Suprapubic skin (tissue), 3 donors: ENCODE data around the gene EP400.

Experiments used
- POLR2A ChIP-seq, 2 donors: fragments of 450-650 bp; IDR thresholded peaks; one replicate each; pipeline ENCODE4 v1.6.1; 2017; ENCODE audit warnings: antibody characterized with exemption in 2 of 2, mild to moderate bottlenecking in 2 of 2, moderate library complexity in 2 of 2
- TF ChIP-seq, protein P1 (sequence below), 2 donors: fragments of 200-600 bp in 1 of 2; fragments of 450-650 bp in 1 of 2; sonication (generic) in 1 of 2; IDR thresholded peaks; one replicate each; pipeline ENCODE4 v1.5.1; 2016 to 2019; ENCODE audit warnings: antibody characterized with exemption in 2 of 2, mild to moderate bottlenecking in 1 of 2, moderate library complexity in 1 of 2

DNA sequence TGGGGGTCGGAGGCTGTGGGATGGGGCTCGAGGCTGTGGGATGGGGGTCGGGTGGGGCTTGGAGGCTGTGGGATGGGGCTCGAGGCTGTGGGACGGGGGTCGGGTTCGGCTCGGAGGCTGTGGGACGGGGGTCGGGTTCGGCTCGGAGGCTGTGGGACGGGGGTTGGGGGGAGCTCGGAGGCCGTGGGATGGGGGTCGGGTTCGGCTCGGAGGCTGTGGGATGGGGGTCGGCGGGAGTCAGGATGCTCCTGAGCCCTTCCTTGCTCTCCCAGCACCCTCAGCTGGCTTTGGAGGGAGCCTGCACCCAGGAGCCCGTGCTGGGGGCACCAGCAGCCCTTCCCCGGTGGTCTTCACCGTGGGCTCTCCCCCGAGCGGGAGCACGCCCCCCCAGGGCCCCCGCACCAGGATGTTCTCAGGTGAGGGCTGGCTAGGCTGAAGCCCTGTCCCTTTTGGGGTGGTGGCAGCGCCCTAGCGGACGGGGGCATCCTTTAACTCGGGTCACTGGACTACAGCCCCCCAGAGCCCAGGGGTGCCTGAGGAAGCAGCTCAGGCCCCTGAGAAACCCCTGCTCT, 32.5 kb upstream of the EP400 start:
- TF ChIP-seq POLR2A (IDR thresholded peaks at IDR 0.05): no peak
- TF ChIP-seq, protein P1, sequence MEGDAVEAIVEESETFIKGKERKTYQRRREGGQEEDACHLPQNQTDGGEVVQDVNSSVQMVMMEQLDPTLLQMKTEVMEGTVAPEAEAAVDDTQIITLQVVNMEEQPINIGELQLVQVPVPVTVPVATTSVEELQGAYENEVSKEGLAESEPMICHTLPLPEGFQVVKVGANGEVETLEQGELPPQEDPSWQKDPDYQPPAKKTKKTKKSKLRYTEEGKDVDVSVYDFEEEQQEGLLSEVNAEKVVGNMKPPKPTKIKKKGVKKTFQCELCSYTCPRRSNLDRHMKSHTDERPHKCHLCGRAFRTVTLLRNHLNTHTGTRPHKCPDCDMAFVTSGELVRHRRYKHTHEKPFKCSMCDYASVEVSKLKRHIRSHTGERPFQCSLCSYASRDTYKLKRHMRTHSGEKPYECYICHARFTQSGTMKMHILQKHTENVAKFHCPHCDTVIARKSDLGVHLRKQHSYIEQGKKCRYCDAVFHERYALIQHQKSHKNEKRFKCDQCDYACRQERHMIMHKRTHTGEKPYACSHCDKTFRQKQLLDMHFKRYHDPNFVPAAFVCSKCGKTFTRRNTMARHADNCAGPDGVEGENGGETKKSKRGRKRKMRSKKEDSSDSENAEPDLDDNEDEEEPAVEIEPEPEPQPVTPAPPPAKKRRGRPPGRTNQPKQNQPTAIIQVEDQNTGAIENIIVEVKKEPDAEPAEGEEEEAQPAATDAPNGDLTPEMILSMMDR (IDR thresholded peaks at IDR 0.05): no peak
